SK-N-MC (cell line): ENCODE measurements around the gene CPZ.

Experiments used
- EZH2 ChIP-seq: fragments of 200-600 bp; sonication (generic); IDR thresholded peaks from one replicate; pipeline ENCODE4 v1.6.1; 2017; ENCODE audit warnings: antibody characterized with exemption
- FOXP2 ChIP-seq: optimal IDR thresholded peaks from 2 replicates; pipeline ENCODE3; 2011; ENCODE audit warnings: mild to moderate bottlenecking, moderate library complexity; ENCODE audit not compliant: insufficient read depth; ENCODE audit errors: extremely low read length, control extremely low read depth
- POLR2AphosphoS5 ChIP-seq: IDR thresholded peaks from 2 replicates; pipeline ENCODE4 v1.6.1; 2012; ENCODE audit warnings: mild to moderate bottlenecking, low read depth, low read length, borderline replicate concordance

DNA sequence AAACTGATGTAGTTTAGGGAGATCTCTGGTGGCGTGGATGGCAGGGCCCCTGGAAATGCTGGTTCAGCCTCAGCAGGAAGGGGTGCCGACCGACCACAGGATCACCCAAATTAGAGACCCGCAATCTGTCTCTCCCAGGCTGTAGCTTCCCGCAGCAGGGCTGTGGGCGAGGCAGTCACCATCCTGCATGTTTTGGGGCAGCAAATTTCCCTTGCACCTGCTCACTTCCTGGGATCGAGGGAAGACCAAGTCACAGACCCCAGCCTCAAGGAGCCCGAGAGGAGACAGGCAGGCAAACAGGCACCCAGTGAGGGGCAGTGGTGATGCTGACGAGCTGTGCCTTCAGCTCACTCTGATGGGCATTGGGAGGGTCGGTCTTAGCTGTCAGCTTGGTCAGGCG, 33.6 kb upstream of the CPZ start:
- TF ChIP-seq EZH2 = no peak
- TF ChIP-seq POLR2AphosphoS5 = no peak
- no peak for TF ChIP-seq FOXP2
